Endothelial cell (in vitro differentiated cells): ENCODE data around the gene ZNF415. TPM values are rescaled to one million over a fixed set of nuclear protein-coding genes. Genes with fewer than 3 reads are reported as not detected.
A peak's percentile ranks its signal among the peaks of the same experiment; 100 is the strongest.
"Not testable (repeated sequence)": the region's sequence is repeated elsewhere in the genome, so short reads cannot be mapped to it uniquely, and the experiment has no call there.

Source experiments
- DNase-seq: peaks from one replicate; pipeline ENCODE4 v3.0.0; 2021; ENCODE audit warnings: low spot score
- H3K27ac Mint-ChIP-seq: one replicate; pipeline ENCODE4 v1.8.0; 2021; ENCODE audit warnings: mixed read lengths, inconsistent platforms; ENCODE audit not compliant: unreplicated experiment
- H3K27me3 Mint-ChIP-seq: one replicate; pipeline ENCODE4 v1.8.0; 2021; ENCODE audit warnings: mild to moderate bottlenecking, moderate library complexity, mixed read lengths, inconsistent platforms; ENCODE audit not compliant: unreplicated experiment
- H3K36me3 Mint-ChIP-seq: one replicate; pipeline ENCODE4 v1.8.0; 2021; ENCODE audit warnings: mild to moderate bottlenecking, low read depth, mixed read lengths, inconsistent platforms; ENCODE audit not compliant: unreplicated experiment
- H3K4me1 Mint-ChIP-seq: one replicate; pipeline ENCODE4 v1.8.0; 2021; ENCODE audit warnings: mild to moderate bottlenecking, mixed read lengths, inconsistent platforms; ENCODE audit not compliant: unreplicated experiment
- H3K4me3 Mint-ChIP-seq: one replicate; pipeline ENCODE4 v1.8.0; 2021; ENCODE audit warnings: mild to moderate bottlenecking, mixed read lengths, inconsistent platforms; ENCODE audit not compliant: unreplicated experiment
- H3K9me3 Mint-ChIP-seq: one replicate; pipeline ENCODE4 v1.8.0; 2021; ENCODE audit warnings: mixed read lengths, inconsistent platforms; ENCODE audit not compliant: unreplicated experiment
- total RNA-seq: library from RNA; stranded (reverse); fragmentation: NEBNext Ultra II Directional; extraction: Animal tissue kit (Norgen Biotek cat#: 25700); gene quantifications from one replicate; pipeline ENCODE4 v1.2.1, GENCODE V29; 2021; ENCODE audit not compliant: unreplicated experiment
- TF ChIP-seq, protein P1 (sequence below): fragments of 200-600 bp; sonication (generic); IDR thresholded peaks from one replicate; pipeline ENCODE4 v1.5.0; 2021; ENCODE audit warnings: antibody characterized with exemption; ENCODE audit not compliant: unreplicated experiment

The ZNF415 gene
- total RNA-seq, 1 donor from 2014 or later, result 8.7 TPM

DNA sequence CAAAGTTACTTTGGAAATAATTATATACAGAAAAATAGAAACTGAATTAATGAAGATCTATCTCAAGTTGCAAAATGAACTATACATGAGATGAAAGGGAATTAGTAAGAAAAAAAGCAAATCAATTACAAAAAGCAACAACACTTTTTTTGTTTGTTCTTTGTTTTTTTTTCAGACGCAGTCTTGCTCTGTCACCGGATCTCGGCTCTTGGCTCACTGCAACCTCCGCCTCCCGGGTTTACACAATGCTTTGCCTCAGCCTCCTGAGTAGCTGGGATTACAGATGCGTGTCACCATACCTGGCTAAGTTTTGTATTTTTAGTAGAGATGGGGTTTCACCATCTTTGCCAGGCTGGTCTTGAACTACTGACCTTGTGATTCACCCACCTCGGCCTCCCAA, 2.2 kb downstream of the ZNF415 start:
- peaks cover 13% of the 10 kb centered on the region for H3K36me3 Mint-ChIP-seq
- H3K27ac Mint-ChIP-seq, result no peak overlapping the region
- no peaks in the 10 kb centered on the region for H3K9me3 Mint-ChIP-seq
- DNase-seq, result no peak
- peaks cover 18% of the 10 kb centered on the region for H3K27me3 Mint-ChIP-seq
- H3K4me3 Mint-ChIP-seq, result no peak overlapping the region
- H3K4me1 Mint-ChIP-seq, result peaks cover 28% of the 10 kb centered on the region
- TF ChIP-seq, protein P1, sequence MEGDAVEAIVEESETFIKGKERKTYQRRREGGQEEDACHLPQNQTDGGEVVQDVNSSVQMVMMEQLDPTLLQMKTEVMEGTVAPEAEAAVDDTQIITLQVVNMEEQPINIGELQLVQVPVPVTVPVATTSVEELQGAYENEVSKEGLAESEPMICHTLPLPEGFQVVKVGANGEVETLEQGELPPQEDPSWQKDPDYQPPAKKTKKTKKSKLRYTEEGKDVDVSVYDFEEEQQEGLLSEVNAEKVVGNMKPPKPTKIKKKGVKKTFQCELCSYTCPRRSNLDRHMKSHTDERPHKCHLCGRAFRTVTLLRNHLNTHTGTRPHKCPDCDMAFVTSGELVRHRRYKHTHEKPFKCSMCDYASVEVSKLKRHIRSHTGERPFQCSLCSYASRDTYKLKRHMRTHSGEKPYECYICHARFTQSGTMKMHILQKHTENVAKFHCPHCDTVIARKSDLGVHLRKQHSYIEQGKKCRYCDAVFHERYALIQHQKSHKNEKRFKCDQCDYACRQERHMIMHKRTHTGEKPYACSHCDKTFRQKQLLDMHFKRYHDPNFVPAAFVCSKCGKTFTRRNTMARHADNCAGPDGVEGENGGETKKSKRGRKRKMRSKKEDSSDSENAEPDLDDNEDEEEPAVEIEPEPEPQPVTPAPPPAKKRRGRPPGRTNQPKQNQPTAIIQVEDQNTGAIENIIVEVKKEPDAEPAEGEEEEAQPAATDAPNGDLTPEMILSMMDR, result no peak

DNA sequence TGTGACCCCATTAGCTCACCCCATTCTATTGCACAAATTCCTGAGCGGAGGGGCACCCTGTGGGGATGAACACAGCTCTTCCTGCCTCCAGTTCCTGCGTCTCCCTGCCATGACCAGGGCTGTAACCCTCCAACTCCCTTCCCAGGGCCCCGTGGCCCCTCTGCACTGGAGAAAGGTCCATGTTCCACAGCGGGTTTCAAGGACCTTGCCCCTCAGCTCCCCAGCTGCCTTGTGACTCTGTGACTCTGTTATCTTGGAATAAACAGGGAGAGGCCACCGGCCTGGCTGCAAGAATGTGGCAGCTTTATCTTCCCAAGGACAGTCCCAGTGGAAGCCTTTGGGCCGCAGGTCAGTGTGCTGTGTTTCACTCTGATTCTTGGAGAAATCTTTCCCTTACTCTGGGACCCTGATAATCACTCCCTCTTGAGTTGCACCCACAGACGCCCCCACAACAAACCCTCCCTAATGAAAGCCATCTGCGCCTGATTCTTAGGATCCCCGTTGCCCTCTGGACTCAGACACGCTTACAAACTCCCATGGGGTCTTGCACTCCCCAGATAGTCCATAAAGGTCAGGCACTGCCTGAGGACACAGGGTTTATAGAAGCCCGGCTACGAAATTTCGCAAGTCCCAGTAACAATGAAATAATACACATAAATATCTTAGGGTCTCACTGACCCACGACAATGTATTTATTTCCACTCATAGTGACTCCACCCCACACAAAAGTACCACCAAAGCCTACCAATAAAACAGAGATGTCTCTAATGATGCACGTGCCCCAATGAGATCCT, 5.8 kb downstream of the ZNF415 start:
- H3K27ac Mint-ChIP-seq, H3K4me3 Mint-ChIP-seq, DNase-seq, H3K9me3 Mint-ChIP-seq: not testable (repeated sequence)
- Mint-ChIP-seq H3K36me3 (peaks cover 12% of the 10 kb centered on the region), H3K27me3 (peaks cover 10% of the 10 kb centered on the region), H3K4me1 (peaks cover 23% of the 10 kb centered on the region)

DNA sequence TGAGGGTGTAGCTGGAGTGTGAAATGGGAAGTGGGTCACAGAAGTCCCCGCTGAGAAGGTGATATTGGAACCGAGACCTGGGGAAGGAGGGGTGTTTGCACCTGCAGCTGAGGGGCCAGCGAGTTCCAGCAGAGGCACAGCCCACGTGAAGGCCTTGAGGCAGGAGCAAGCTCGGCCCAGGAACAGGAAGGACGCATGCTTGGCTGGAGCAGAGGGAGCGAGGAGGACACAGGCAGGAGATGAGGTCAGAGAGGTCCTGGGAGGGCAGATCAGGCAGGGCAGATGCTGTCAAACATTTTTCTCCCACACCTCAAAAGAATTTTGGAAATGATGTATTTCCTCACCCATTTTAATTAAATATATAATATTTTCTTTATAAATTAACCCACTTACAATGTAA, 9.3 kb downstream of the ZNF415 start:
- Mint-ChIP-seq H3K27me3 (peaks cover 6% of the 10 kb centered on the region), H3K4me1 (peaks cover 13% of the 10 kb centered on the region), H3K36me3 (peaks cover 8% of the 10 kb centered on the region), H3K9me3 (peaks cover 5% of the 10 kb centered on the region), H3K4me3 (no peak overlapping the region), H3K27ac (no peak overlapping the region)
- TF ChIP-seq, protein P1, result no peak
- no peak for DNase-seq

DNA sequence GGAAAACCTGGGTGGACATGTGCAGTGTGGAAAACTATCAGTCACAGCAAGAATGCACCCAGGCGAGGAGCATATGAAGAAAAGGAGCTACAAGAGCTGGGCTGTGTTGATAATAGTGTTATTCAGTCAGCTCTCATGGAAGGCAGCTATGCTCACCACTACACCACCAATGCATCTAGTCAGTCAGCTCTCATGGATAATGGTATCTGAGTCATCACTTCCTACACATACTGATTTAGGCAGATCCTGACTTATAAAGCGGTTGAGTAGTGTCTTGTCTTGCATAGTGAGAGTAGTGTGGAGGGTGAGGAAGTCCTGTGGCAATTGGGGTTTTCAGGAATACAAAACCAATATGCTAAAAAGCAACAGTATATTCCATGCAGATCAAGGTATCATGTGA, 20.4 kb downstream of the ZNF415 start:
- H3K36me3 Mint-ChIP-seq, result peaks cover 50% of the 10 kb centered on the region
- no peak overlapping the region for H3K27ac Mint-ChIP-seq
- H3K27me3 Mint-ChIP-seq, result no peaks in the 10 kb centered on the region

DNA sequence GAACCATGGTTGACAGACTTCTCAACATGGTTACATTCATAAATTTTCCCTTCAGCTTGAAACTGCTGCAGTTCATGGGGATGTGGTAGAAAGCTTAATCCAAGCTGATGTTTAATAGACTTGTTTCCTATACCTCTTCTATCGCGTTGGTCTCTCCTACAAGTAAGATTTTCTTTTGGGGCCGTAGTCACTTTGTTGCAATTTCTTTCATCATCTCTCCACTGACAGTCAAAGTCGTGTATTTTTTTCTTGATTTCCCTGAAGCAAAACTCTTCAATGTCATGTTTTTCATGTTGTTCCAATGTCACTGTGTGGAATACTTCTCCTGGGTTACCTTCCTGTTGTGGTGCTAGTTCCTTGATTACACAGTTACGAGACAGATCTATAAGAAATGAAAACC, 23.2 kb downstream of the ZNF415 start:
- TF ChIP-seq, protein P1, result no peak
- H3K27me3 Mint-ChIP-seq, result no peaks in the 10 kb centered on the region
- H3K36me3 Mint-ChIP-seq, result peaks cover 25% of the 10 kb centered on the region
- no peaks in the 10 kb centered on the region for H3K9me3 Mint-ChIP-seq
- H3K27ac Mint-ChIP-seq, result no peak overlapping the region
- H3K4me1 Mint-ChIP-seq, result no peaks in the 10 kb centered on the region
- H3K4me3 Mint-ChIP-seq, result peak overlapping the region; percentile 21
- no peak for DNase-seq

More for the DNA sequence above, 20.4 kb downstream of the ZNF415 start:
- H3K9me3 Mint-ChIP-seq, result no peaks in the 10 kb centered on the region
- H3K4me3 Mint-ChIP-seq, result peak overlapping the region; percentile 12
- DNase-seq, result no peak
- no peaks in the 10 kb centered on the region for H3K4me1 Mint-ChIP-seq
- TF ChIP-seq, protein P1, result no peak
